ENCODE results near the gene CCDC34.

DNA sequence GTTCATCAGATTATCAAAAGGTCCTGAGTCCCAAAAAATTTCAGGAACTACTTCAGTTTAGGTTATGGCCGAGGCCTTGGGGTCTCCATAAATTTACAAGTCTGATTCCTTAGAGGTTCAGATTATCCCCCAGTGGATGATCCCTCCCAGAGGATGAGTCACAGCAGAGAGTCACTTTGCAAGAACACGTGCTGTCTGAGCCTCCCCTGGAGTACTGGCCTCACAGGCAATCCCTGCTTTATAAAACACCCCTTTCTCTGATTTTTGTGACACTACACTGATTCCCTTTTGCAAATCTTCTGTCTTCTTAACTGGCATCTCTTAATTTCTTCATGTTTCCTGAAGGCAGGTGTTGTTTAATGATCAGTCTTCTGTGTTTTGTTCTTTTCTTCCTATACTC, 45.3 kb downstream of the CCDC34 start:
- TF ChIP-seq, protein P1, sequence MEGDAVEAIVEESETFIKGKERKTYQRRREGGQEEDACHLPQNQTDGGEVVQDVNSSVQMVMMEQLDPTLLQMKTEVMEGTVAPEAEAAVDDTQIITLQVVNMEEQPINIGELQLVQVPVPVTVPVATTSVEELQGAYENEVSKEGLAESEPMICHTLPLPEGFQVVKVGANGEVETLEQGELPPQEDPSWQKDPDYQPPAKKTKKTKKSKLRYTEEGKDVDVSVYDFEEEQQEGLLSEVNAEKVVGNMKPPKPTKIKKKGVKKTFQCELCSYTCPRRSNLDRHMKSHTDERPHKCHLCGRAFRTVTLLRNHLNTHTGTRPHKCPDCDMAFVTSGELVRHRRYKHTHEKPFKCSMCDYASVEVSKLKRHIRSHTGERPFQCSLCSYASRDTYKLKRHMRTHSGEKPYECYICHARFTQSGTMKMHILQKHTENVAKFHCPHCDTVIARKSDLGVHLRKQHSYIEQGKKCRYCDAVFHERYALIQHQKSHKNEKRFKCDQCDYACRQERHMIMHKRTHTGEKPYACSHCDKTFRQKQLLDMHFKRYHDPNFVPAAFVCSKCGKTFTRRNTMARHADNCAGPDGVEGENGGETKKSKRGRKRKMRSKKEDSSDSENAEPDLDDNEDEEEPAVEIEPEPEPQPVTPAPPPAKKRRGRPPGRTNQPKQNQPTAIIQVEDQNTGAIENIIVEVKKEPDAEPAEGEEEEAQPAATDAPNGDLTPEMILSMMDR (conservative IDR thresholded peaks at IDR 0.05; ENCODE audit: low read length) = no peak
- no peak for TF ChIP-seq EZH2phosphoT487 (IDR thresholded peaks at IDR 0.05; ENCODE audit: borderline replicate concordance, low read depth, low read length)

Data from OCI-LY7 (cell line).